Activated CD4-positive, alpha-beta T cell treated with anti-CD3 and anti-CD28 coated beads for 1 hour (primary cell): Measurements from ENCODE around the gene CERS3.

ENCODE experiments used
- DNase-seq: peaks from one replicate; pipeline ENCODE4 v3.0.0-alpha.2; 2020

Gene CERS3

DNA sequence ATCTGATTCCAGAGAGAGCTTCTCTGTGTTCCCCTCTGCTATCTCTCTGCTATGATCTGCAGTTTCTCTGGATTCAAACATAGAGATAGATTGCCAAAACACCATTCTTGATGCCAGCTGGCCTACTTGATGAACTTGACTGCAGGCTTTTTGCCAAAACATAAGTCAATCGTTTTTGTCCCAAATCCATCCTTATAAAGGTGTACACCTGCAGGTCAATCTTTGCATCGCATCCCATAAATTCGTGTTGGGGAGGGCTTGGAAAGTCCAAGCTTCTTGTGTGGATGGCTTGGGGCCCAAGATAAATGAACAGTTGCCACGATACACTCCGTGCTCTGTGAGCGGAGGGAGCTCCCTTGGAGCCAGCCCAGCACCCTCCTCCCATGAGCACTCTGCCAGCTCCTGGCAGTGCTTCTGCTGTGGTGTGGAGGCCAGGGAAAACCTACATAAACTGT lies 2.7 kb downstream of the CERS3 start:
- DNase-seq, result no peak

DNA sequence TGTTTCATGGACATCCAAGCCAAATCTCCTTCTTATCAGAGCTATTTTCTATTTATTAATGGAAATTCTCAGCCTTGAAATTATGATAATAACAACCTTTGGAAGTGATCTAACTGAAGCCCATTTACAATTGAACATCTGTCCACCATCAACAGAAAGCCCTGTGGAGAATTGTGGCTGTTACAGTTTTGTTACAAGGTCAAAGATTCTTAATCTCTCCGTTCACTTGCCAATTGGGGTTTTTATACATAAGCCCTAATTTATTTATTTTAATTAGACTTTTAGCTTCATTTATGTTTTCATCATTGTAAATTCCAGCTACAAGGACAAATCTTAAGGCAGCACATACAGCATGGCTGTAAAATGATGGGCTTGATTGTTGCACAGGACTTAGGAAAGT lies 3.3 kb downstream of the CERS3 start:
- DNase-seq, result no peak

DNA sequence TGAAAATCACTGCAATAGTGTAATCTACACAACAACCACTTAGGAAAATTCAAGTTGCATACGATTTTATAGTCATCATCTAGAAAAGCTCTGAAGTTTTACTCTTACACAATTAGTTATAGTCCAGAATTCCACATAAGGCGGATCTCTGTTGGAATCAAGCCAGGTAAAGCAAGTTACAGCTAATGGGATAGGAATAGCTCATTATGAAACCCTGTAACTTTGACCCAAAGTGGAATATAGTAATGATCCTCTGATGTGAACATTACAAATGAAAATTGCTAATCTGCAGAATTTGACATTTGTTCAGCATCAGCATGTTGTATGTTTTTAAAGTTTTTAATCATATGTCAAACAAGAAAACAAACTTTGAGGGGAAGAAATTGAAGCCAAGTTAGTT lies 4.4 kb downstream of the CERS3 start:
- no peak for DNase-seq

DNA sequence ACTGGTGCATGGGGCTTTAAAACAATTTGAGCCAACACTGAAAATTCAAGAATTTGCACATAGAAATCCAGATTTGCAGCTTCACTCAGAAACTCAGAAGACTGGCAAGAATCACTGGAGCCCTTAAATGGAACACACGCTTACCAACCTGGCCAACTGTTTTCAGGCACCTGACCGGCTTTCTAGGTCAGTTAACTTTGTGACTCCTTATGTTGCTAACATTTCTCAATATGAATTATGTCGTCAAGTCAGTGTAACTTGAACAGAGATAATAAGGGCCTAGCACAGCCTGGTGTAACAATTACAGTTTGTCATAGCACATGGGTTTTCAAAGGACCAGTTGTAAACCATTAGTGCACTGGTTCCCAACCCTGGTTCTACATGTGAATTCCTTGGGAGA lies 6.8 kb downstream of the CERS3 start:
- DNase-seq, result no peak

DNA sequence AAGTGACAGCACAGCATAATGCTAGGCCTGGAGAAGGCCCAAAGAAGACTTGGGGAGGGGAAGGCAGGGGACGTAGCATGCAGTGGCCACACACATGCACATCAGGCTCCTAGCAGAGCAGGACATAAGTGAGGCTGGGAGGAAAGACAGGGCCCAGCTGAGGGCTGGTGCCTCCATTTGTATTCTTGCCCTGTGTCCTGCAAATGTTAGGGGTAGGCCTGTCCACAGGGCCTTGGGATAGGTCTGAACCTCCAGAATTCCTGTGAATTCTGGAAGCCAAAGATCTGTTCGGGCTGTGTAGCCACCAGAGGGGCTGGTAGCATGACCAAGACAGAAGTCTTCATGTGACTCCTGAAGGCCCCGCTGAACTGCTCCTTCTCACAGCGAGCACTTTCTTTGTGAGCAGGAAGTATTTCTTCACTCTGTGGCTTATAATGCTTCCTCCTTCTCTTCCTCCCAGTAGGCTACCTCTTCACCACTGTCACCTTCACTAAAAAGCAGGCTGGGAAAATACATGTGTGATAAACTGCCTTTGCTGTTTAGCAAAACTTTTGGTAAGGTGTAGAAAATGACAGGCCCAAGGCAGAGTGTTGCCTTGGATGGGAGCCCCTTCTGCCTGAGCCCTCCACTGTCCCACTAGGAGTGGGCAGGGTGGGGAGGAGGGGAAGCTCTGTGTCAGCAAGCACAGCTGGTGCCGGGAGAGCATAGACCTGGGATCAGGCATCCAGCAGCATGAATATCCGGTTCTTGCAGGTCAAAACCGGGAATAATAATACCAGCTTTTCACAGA lies 8.4 kb downstream of the CERS3 start:
- no peak for DNase-seq

DNA sequence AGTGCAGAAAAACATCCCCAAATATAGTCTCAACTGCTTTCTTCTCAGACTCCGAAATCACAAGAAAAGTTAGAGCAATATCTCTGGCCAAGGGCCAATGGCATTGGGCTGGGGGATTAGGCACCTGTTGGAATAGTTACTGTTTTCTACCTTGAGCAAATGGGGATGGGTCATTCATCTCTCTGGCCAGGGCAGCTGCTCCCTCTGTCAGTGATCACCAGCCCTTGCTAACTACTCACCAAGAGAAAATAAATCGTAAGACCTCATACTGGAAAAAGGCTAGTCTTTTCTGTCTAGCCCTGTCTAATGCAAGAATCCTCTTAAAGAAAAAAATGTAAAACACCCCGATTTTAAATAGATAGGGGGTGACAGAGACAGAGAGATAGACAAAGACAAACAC lies 10.9 kb downstream of the CERS3 start:
- DNase-seq, result no peak

DNA sequence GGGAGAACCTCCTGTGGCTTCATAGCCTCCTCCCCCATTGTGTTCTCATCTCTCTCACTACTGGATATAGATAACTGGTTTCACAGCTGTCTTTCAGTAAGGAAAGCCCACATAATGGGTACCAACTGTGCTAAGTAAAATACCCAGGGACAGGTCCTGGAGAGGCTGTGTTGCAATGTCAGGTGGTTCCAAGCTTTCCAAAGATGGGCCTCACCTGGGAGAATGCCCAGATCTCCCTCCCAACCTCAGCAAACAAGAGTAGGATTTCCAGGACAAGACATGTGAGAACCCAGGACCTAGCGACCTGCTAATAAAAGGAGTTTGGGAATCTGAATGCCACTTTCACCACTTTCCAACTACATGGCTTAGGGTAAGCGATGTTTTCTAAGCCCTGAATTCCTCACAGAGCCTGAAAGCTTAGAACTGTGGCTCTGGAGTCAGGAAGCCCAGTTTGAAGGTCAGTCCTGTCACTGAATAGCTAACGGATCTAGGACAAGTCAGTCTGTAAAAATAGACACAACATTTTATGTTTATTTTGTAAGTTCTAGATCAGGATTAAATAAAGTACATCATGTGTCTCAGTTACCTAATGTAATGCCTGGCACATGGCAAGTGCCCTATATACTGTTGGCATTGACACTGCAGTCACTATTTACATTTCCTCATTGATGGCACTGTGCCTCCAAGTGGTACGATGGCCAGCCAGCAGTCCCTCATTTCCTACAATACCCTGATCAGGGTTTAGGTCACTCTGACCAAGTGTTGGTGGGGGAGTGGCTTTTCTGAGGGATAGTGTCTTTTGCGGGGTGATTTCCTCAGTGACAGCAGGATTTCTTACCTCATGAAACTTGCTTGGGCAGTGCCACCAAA lies 11.9 kb downstream of the CERS3 start:
- no peak for DNase-seq

DNA sequence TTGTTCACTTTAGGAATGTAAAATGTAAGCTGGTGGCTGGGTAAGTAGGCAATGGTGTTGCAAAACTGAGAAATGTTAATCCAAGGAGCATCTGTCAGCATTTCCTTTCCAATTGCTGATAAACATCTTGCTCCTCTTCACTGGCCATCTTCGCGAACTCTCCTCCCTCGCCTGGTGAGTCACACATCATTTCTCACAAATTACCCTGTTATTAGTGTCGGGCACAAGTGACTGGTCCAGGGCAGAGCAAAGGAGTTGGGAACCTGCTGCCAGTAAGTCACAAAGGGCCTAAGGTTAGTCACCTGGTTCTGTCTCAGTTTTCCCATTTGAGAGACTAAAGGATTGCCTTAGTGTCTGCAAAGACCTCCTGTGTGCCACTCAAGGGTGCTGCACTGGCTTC lies 13.0 kb downstream of the CERS3 start:
- DNase-seq, result no peak

DNA sequence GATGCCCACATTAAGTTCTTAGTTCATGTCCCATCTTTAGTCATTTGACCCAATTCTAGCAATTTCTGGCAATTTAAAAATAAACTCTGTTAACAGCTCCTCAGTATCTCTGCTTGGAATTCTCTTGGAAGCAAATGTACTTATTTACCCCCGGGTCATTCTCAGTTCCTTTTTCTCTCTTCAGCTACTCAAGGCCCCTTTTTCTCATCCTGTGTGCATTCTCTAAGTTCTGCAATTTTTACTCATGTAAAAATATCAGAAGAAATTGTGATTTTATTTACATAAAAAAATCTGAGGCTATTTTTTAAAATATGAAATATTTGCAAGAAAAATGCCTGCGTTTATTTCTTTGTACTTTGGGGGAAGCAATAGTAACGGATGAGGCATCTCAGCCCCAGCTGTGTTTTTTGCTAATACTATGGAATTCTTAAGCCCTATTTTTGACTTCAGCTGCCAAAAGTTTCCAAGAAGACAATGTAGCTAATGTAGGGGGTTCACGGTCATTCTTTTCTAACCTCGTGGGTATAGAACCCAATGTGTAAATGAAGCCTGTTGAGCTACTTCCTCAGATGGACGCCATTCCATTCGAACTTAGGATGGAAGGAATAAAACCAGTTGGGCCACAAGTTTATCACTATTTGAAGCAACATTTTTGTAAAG lies 20.0 kb downstream of the CERS3 start:
- DNase-seq, result no peak

DNA sequence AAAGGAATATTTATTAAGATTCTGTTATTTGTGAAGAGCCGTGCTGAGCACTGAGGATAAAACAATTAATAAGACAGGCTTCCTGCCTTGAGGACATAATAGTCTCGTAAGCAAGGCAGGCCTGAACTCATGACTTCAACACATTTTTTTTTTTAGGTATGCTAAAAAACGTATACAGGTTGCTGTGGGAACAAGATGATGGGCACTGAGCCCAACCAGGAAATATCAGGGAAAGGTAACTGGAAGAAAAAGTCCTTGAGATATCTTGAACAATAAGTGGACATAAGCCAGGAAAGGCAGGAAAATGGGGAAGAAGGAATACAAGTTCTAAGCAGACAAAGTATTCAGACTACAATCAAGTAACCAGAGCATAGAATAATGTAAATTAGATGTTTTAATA lies 26.1 kb downstream of the CERS3 start:
- DNase-seq, result no peak

DNA sequence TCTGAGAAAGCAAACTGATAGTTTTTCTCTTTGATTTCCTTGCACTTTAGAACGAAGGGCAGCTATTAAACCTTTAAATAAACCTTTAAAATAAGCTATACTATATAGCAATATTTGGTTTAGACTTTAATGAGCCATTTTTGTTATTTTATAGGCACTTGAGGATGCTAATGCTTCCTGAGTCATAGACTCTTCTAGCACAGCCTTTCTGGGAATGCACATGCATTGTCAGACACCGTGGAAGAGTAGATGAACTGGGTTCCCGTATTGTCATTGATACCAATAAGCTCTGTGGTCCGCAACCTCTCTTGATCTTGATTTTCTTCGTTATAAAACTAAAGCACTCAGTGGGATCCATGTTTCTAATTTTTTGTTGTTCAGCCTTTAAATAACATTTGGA lies 27.6 kb downstream of the CERS3 start:
- no peak for DNase-seq

DNA sequence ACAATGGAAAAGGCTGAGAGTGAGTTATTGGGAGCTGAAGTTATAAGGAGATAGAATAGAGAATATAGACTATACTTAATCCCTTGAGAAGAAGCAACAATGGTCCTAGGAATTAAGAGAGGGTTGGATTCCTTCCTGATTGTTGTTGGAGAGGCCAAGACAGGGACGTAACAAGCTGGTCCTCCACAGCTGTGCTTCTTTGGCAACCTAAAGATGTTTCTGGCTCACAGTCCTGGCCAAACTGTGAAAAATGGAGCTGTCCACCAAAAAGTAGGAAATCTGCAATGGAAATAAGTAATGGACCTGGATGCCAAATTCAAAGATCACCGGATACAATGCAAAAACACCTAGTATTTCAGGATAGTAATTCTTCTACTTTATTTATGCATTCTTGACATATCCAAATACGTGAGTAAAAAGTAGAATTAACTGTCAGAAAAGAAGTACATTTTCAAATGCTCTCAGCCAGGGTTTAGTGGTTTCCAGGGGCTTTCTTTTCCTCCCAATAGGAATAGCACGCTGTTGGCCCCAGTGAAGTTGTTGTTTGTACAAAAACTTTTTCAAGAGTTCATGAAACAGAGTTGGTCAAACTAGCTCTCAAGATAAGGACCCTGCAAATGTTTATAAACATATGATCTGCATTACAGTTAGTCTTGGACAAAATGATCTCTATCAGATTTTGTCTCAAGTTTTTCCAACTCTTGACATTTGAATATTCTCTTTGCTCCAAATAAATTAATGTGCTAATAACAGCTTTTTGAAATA lies 28.3 kb downstream of the CERS3 start:
- DNase-seq, result no peak

DNA sequence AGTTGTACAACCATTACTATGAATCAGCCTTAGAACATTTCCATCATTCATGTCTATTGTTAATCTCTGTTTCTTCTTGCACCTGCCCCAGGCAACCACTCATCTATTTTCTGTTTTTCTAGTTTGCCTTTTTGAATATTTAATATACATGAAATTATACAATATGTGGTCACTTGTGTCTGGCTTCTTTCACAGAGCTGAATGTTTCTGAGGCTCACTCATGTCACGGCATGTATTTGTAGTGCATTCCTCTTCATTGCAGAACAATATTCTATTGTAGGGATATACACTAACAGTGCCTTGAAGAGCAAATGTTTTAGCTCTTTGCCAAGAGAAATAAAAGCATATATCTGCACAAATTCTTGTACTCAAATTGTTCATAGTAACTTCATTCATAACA lies 32.9 kb downstream of the CERS3 start:
- DNase-seq, result no peak

DNA sequence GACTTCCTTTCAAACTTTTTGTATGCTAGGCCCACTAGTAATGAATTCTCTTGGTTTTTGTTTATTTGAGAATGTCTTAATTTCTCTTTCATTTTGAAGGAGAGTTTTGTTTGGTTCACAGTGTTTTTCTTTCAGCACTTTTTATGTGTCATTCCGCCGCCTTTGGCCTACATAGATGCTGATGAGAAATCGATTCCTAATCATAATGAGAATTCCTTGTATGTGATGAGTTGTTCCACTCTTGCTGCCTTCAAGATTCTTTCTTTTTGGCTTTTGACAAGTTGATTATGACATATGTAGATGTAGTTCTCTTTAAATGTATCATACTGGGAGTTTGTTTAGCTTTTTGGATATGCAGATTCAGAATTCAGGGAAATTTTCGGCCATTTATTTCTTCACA lies 35.5 kb downstream of the CERS3 start:
- DNase-seq, result no peak

DNA sequence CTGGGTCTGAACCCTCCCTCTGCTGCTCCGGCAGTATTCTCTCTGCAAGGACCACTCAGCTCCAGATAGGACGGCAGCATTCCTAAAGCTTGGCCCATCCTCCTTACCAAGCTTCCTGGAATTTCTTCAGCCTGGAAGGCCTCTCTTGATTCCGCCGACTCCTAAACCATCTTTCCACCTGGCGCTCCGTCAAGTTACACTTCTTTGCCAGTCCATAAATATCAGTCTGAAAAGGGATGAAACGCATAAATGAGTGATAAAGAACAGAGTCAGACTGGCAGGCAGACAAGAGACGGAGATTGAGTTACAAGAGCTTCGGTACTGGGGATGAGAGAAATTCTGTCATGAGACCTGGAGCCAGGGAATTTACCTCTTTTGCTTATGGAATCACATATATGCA lies 44.3 kb downstream of the CERS3 start:
- DNase-seq, result no peak

DNA sequence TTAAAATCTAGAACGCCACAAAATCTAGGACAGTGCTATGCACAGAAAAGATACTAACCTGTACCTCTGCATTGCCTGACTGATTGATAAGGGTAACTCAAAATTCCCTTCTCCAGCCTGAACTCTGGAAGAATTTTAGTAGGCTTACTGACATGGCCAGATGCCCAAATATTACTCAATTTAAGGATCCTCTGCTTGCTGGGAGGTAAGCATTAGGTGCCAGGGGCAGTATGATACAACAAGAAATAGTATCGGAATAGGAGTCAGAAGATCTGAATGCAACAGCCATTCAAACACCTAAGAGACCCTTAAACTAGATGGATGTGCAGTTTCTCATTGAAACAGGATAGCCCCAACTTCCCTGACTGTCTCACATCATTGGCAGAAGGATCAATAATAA lies 45.4 kb downstream of the CERS3 start:
- no peak for DNase-seq

DNA sequence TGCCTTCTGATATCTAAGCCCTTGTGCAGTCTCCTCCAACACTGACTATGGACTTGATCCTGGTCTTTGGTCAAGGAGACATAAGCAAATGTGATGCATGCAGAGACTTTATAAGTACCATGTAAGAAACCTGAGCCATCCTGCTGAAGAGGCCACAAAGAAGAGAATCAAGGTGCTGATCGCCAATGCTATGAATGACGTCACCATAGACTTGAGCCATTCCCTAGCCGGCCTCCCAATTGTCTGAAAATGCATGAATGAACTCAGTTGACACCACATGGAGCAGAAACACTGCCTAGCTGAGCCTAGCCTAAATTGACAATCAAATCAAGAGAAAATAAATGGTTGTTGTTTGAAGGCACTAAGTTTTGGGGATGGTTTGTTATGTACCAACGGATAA lies 51.9 kb downstream of the CERS3 start:
- no peak for DNase-seq

DNA sequence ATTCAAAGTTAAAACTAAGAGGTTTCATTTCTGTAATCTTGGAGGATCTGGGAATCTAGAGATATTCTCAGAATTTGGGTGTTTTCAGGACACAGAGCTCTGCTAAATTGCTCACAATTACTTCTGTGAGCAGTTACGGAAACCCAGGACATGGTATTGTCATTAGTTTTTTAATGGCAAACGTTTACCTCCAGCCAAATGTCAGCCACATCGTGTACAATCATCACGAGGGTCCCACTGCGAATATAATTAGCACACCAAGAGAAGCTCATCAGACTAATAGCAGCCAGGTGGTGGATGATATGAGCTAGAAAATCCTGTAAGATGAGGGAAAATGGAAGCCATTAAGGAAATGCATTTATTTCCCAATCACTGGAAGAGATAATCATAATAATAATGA lies 56.0 kb downstream of the CERS3 start:
- no peak for DNase-seq

DNA sequence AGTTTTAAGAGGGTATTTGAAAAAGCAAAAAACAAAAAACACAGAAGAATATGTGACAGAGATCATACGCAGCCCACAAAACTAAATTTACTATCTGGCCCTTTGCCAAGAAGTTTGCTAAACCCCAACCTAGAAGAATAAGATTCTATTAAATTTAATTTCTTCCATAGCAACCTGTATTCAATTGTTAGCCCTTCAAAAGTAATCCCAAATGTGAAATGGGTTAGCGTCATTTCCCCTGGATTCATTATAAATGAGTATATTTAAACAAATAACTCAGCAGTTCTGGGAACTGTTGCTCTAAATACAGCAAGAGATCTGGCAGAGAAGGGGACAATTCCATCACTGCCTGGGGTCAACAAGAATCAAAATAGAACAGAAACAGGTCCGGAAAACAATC lies 56.8 kb downstream of the CERS3 start:
- DNase-seq, result no peak

DNA sequence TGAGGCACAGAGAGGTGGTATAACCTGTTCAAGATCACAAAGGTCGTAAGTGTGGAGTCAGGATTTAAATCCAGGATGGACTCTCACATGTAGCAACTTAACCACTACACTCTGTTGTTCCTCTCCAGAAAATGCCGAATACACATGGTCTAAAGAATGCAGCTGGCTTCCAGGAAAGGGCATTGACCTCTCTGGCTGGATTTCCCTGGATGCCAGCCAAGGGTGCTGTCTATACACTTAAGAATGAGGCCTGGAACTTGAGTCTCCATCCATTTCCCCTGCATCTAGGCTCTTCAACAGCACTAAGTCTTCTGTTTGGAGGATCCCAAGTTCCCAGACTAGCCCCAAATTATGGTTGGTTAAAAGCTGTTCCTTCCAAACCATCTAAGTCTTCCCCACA lies 60.5 kb downstream of the CERS3 start:
- no peak for DNase-seq

DNA sequence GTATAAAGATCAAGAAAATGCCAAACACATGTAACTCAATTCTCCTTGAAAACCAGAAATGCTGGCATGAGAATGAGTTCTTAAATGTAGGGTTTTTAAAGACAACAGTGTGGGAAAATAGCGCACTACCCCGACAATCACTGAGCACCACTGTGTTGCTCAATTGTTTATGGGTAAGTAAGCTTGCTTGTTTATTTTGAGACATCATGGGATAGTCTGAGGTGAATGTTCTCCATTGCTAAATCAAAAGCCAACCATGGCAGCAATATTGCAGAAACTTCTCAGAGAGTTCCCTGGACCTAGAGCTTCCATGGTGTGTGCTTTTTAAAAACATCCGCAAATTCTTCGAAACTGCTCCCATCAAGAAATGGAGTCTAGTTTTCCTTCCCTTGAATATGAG lies 62.7 kb downstream of the CERS3 start:
- no peak for DNase-seq

DNA sequence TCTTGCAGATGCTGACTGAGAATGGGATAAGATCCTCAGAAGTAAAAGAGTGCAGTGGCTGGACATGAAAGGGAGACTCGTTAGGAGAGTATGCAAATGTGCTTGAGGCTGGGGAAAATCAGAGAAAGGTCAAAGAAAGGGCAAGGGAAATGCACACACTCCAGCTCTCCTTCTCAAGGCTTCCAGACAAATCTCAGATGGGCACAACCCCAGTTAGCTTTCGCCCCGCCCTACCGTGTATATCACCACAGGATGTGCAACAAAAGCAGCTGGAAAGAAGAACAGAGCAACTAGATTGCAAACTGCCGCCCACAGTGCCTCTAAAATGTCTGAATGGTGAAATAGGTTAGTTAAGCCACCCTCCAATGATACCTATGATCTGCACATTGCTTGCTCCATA lies 63.9 kb downstream of the CERS3 start:
- no peak for DNase-seq

DNA sequence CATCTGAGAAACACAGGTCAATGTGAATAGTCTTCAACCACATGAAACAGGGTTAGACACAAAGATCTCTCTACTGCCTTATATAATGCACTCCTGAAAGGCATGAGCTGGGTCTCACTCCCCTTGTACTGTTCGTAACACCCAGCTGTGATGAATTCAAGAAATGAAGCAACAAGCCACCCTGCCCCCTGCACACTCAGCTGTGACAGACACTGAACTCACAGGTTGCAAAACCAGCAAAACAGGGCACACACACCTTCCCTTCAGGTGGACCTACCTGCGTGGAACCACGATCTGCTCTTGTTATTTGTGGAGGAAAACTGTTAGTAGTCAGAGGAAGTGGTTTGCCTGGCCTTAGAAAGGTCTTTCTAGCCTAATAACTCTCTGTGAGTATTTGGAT lies 64.5 kb downstream of the CERS3 start:
- no peak for DNase-seq
